ENCODE measurements around the gene DPYD.
"Not testable (repeated sequence)": the region's sequence is repeated elsewhere in the genome, so short reads cannot be mapped to it uniquely, and the experiment has no call there.

DPYD gene

DNA sequence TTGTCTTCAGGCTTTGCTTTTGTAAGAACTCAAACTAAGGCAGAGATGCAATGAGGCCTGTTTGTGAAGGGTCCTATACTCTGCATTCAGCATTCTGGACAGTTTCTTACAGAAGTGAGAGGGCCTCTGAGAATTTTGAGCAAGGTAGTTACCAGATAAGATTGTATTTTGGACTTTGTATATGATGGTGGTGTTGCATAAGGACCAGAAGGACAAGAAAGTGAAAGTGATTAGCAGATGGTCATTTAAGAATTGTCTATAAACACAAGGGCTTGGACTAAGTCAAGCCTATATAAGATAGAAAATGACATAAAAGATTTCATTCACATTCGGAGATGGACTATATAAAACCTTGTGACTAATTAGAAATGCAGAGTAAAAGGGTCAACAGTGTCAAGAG, 662.2 kb downstream of the DPYD start:
- no peak for DNase-seq

DNA sequence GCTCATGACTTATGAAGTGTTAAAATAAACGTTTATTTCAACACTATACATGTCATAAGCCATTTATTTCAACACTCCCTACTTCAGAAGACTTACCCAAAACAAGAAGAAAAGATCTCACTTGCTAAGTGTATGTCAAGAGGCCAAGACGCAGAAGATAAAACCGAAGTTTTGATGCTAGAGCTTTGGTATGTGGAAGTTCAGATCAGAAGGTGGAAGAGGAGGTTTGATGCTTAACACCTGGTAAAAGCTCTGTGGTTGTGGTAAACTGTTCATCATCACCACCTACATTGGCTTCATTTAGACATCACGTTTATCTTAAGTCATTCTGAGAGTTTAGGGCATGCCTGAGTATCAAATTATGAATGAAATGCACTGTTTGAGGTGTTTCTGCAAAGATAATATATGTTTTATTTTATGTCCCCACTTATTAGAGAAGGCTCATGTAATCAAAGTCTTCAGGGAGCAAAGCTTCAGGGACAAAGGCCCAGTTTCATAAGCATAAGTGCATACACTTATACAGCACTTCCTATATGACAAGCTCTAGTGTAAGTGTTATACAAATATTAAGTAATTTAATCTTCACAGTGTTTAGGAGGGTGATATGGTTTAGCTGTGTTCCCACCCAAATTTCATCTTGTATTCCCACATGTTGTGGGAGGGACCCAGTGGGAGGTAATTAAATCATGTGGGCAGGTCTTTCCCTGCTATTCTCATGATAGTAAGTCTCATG, 665.9 kb downstream of the DPYD start:
- DNase-seq = no peak

- DNase-seq = no peak
Measured at GRCh38 chr1:97252925-97253324, 667.9 kb downstream of the DPYD start.

- no peak for DNase-seq
Measured at GRCh38 chr1:97252076-97252475, 668.8 kb downstream of the DPYD start.

- DNase-seq = no peak
Measured at GRCh38 chr1:97247196-97247595, 673.6 kb downstream of the DPYD start.

DNA sequence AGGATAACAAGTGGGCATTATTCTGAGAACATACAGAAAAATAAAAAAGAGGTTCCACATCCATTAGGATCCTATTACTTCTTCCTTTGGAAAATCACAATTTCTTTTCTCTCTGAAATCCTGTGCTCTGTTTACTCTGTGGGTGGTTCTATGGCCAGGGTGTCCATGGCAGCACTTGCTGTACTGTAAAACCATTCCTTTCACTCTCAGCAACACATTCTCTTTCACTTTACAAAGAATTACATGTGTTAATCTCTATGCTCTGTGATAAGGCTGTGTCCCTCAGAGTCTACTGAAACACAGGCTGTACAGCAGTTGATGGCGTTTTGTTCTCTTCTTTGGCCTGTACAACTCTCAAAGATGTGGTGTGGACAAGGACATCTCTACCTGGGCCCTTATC, 675.2 kb downstream of the DPYD start:
- no peak for DNase-seq

- DNase-seq = no peak
Measured at GRCh38 chr1:97245026-97245425, 675.8 kb downstream of the DPYD start.

- no peak for DNase-seq
Measured at GRCh38 chr1:97243973-97244560, 676.8 kb downstream of the DPYD start.

GRCh38 chr1:97238816-97239215, 682.0 kb downstream of the DPYD start:
- DNase-seq = no peak

DNA sequence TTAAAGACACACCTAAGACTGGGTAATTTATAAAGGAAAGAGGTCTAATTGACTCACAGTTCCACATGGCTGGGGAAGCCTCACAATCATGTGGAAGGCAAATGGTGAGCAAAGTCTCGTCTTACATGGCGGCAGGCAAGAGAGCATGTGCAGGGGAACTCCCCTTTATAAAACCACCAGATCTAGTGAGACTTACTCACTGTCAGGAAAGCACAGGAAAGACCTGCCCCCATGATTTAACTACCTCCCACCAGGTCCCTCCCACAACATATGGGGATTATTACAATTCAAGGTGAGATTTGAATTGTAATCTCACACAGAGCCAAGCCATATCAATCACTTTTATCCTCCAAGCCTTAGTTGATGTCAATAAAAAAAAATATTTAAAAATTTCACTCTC, 689.5 kb downstream of the DPYD start:
- not testable (repeated sequence) for DNase-seq

DNA sequence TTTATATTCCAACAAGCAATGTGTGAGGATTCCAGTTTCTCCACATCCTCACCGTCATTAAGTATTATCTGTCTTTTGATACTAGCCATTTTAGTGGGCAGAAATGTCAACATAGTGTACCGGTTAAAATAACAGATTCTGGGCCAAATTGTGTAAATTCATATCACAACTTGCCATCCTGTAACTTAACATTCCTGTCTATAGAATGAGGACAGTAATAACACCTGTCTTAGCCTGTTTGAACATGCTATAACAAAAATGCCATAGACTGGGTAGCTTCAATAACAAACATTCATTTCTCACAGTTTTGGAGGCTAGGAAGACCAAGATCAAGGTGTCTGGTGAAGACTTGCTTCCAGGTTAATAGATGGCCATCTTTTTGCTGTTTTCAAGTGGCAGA, 708.2 kb downstream of the DPYD start:
- no peak for DNase-seq

DNA sequence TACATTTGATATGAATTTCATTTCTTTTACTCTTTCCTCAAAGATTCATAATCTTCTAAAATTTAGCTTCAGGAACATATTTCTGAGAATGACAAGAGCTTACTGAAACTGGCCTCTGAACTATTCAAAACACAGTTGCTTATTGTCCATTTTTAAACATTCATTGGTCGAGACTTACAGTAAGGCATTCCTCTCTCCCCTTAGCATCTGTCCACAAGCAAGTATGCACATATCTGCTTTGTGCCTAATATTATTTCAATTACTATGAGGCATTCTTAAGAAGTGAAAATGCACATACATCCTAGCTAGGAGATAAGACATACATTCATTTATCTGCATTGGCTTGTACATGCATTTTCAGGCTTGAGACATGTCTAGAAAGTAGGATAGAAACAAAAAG, 710.5 kb downstream of the DPYD start:
- DNase-seq = no peak

DNA sequence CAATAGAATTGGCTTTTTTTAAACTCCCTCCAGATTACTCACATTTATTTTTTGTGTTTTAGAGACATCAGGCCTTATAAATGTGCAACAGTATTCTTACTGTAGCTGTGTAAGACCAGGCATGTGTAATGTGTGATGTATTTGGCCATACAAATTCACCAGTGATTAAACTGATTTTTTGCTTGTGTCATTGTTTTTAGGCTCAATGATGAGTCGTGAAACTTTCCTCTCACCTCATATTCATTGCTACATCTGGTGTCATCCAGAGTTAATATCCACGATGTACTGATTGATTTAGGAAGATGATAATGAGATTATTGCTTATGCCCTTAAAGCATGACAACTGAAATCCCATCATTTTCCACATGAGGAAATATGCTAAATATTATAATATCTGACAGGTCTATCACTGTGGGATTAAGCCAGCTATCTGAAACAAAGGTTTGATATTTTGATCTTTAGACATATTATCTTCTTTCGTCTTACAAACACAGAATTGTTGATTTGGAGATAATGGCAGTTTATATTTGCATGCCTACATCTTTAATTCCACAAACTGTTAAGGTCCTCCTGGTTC, 711.4 kb downstream of the DPYD start:
- DNase-seq = no peak

- DNase-seq = no peak
Measured at GRCh38 chr1:97207868-97208267, 713.0 kb downstream of the DPYD start.

GRCh38 chr1:97204468-97204867, 716.4 kb downstream of the DPYD start:
- DNase-seq = no peak

GRCh38 chr1:97202481-97203380, 718.1 kb downstream of the DPYD start:
- no peak for DNase-seq

DNA sequence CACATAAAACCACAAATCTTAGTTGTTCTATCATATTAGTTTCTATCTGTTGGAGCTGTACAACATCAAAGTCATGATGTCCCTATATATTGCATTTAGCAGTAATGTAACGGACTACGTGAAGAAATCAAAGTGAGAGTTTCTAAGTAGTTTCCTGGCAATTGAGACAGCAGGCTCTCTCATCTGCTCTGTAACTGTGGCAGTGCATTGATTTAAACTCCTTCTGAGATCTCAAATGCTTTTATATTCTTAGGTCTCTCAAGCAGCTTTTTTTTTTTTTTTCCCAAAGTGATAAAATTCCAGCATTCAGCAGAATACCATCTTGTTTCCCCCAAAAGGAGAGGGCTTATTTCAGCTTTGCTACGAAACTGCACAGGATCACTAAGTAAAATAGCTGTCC, 719.2 kb downstream of the DPYD start:
- no peak for DNase-seq

DNA sequence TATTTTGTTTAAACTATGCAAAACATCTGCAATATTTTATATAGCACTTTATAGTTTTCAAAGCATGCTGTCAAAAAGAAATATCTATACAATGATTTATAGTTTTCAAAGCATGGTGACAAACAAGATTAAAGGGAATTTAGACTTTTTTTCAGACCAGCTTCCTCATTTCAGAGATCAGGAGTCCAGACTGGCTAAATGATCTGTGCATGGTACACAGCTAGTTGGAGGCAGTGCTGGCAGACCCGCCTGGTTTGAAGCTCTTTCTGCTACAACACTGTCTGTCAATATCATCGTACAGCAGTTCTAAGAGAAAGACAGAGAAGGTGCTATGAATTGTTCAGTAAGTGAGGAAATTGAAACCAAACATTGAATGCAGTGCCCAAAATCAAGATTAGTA, 720.2 kb downstream of the DPYD start:
- DNase-seq = no peak

- DNase-seq = no peak
Measured at GRCh38 chr1:97196825-97197516, 723.9 kb downstream of the DPYD start.

DNA sequence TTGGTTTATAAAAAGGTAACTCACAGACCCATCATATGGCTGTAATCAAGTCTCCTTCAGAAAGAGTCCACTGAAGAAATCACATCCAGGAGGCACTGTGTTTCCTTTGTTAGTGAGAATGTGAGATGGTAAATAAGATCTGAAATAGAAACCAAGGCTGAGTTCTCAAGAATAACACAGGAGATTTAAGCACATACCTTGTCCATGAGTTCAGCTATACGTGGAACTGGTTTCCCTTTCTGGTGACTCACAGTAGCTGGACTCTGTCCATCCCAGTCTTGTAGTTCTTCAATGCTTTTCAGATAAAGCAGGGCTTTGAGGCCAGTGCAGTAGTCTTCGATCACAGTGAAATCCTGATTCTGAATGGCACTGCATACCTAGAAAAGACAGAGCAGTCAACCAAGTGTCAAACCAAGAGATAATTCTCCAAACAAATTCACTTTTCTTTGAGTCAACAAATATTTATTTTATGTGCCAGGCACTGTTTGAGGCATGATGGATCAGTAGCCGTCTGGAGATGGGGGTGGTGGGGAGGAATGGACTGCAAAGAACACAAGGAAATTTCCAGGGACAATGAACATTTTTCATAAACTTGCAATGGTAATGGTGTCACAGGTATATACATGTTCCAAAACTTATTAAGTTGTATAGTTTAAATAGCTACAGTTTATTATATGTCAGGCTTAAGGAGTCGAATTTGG, 727.8 kb downstream of the DPYD start:
- DNase-seq = no peak

- no peak for DNase-seq
Measured at GRCh38 chr1:97190326-97190725, 730.5 kb downstream of the DPYD start.

DNA sequence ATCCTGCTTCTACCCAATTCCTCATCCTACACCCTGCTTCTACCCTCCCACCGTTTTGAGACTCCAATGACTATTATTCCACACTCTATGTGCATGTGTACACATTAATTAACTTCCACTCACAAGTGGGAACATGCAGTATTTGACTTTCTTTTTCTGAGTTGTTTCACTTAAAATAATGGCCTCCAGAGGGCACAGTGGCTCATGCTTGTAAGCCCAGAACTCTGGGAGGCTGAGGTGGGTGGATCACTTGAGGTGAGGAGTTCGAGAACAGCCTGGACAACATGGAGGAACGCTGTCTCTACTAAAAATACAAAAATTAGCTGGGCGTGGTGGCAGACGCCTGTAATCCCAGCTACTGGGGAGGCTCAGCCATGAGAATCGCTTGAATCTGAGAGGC, 734.5 kb downstream of the DPYD start:
- no peak for DNase-seq

All from effector CD4-positive, alpha-beta T cell (primary cell).